Measurements from ENCODE around the gene LDB3. TPM values are rescaled to one million over a fixed set of nuclear protein-coding genes. Genes with fewer than 3 reads are reported as not detected.

Gene LDB3
- total RNA-seq, 2 donors from 2014 or later, result 0.66 to 0.78 TPM

DNA sequence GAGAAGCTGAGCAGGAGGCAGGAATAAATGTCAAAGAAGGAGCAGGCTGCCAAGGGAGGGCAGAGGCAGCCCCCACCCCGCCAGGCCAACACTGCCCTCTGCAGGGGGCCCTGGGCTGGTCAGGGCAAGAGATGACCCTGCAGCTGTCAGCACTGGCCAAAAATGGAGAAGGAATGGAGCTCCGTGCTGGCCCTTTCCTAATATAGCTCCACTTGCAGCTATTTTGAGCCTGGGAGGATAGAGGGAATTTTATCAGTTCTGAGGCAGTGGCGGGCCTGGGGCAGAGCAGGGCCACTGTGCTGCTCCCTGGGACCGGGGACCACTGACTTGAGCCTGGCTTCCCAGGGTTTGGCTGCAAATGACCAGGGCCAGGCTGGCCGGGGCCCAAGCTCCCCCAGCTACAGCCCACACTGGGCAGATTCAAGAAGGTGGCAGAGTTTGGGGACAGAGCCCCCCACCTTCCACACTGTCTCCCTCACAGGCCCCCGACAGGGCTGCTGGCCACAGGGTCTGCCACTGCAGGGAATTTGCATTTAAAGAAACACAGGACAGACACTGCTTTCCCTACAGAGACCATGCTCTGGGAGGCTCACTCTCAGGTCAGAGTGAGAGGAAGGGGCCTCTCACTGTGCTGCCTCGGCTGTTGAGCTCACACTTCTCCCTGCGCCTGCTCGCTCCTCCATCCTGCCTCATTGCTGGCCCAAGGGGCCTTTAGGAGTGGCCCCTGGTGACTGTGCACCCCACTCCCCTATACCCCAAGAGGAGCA, 16.2 kb downstream of the LDB3 start:
- 53 to 67% methylated on average over 9 of the region's 9 CpGs for WGBS, 2 donors
- ATAC-seq (no peak), DNase-seq (peak in 1 of 4 donors; percentile 25)
- Histone ChIP-seq H3K4me3 (no peak overlapping the region), H3K27ac (no peak overlapping the region), H3K4me1 (peaks cover 7% of the 10 kb centered on the region), H3K36me3 (replicated peaks in 1 of 2; ENCODE audit: insufficient read depth in 1 of 2, low read depth in 2 of 2) (no peaks in the 10 kb centered on the region), H3K27me3 (no peaks in the 10 kb centered on the region), H3K9me3 (no peaks in the 10 kb centered on the region)
- intact Hi-C loops (cut with DNase I), result no loop called here
- TF ChIP-seq, protein P1, sequence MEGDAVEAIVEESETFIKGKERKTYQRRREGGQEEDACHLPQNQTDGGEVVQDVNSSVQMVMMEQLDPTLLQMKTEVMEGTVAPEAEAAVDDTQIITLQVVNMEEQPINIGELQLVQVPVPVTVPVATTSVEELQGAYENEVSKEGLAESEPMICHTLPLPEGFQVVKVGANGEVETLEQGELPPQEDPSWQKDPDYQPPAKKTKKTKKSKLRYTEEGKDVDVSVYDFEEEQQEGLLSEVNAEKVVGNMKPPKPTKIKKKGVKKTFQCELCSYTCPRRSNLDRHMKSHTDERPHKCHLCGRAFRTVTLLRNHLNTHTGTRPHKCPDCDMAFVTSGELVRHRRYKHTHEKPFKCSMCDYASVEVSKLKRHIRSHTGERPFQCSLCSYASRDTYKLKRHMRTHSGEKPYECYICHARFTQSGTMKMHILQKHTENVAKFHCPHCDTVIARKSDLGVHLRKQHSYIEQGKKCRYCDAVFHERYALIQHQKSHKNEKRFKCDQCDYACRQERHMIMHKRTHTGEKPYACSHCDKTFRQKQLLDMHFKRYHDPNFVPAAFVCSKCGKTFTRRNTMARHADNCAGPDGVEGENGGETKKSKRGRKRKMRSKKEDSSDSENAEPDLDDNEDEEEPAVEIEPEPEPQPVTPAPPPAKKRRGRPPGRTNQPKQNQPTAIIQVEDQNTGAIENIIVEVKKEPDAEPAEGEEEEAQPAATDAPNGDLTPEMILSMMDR (IDR thresholded peaks at IDR 0.05), result peak in 2 of 7 experiments; percentile 4 to 40
- no peak for TF ChIP-seq POLR2A (IDR thresholded peaks at IDR 0.05)

DNA sequence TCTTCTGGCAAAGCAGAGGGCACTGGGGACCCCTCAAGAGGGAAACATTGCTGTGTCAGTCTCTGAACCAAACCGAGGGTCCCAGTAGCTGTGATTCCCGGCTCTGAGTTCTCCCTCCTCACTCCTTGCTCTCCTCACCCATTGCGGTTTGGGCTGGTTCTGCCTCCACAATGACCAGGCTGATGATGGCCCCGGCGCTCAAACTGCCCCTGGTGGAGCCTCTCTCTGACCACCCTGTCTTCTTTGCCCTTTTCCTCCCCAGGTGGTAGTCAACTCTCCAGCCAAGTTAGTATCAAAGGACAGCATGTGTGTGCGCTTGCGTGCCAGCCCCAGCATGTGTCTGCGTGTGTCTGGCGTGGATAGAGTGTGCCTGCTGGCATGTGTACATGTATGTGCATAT, 17.1 kb downstream of the LDB3 start:
- Histone ChIP-seq H3K27ac (no peak overlapping the region), H3K36me3 (replicated peaks in 1 of 2; ENCODE audit: insufficient read depth in 1 of 2, low read depth in 2 of 2) (no peaks in the 10 kb centered on the region), H3K9me3 (no peaks in the 10 kb centered on the region), H3K4me3 (no peak overlapping the region), H3K27me3 (no peaks in the 10 kb centered on the region), H3K4me1 (peaks cover 7% of the 10 kb centered on the region)
- ATAC-seq (no peak), DNase-seq (no peak)
- intact Hi-C loops (cut with DNase I), result no loop called here
- WGBS, 2 donors, result 80 to 93% methylated on average over 9 of the region's 9 CpGs
- TF ChIP-seq POLR2A (IDR thresholded peaks at IDR 0.05), result no peak
- TF ChIP-seq, protein P1 (IDR thresholded peaks at IDR 0.05), result no peak

DNA sequence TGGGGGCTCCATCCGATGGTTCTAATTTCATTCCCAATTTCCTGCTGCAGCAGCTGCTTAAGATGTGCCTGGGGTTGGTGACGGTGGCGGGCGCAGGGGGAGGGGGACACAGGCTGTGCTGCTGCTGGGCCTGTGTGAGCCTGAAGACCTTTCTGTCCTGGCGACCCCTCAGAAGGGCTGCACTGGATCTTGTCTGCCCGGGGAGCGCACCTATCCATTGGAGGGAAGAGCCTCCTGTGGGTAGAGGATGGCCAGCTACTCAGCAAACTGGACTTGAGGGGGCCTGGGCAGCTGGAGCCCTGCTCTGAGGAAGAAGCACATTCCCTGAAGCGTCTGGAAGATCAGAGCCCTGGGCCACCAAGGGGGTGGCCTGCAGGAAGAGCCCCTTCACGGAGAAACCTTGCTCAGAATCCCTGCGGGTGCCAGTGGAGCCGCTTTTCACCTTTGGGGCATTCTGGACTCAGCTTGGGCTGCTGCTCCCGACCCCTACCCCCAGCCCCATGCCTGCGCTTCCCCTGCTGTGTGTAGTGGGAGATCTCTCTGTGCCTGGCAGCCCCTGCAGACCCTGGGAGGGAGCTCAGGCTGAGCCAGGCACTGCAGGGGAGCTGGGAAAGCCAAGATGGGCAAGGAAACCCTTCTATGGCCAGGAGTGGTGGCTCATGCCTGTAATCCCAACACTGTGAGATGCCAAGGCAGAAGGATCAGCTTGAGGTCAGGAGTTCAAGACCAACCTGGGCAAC, 17.8 kb downstream of the LDB3 start:
- Histone ChIP-seq H3K36me3 (replicated peaks in 1 of 2; ENCODE audit: insufficient read depth in 1 of 2, low read depth in 2 of 2) (no peaks in the 10 kb centered on the region), H3K27ac (no peak overlapping the region), H3K4me1 (peaks cover 7% of the 10 kb centered on the region), H3K9me3 (no peaks in the 10 kb centered on the region), H3K27me3 (no peaks in the 10 kb centered on the region), H3K4me3 (no peak overlapping the region)
- no peak for DNase-seq
- TF ChIP-seq, protein P1 (IDR thresholded peaks at IDR 0.05), result no peak
- TF ChIP-seq POLR2A (IDR thresholded peaks at IDR 0.05), result no peak
- ATAC-seq, result no peak
- intact Hi-C loops (cut with DNase I), result no loop called here
- WGBS, 2 donors, result 72 to 74% methylated on average over 6 to 12 of the region's 13 CpGs

DNA sequence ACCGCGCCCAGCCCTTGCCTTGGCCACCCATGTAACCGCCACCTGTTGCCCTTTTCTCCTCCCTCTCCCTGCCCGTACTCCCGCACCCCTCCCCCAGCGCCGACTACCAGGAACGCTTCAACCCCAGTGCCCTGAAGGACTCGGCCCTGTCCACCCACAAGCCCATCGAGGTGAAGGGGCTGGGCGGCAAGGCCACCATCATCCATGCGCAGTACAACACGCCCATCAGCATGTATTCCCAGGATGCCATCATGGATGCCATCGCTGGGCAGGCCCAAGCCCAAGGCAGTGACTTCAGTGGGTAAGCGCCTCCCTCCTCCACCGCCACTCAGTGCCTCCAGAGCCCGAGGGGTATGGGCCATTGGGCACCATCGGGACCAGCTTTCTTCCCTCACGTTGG, 18.7 kb downstream of the LDB3 start:
- ATAC-seq, result no peak
- 77 to 84% methylated on average over 17 to 19 of the region's 19 CpGs for WGBS, 2 donors

More for the DNA sequence above, 18.7 kb downstream of the LDB3 start:
- DNase-seq, result no peak
- Histone ChIP-seq H3K9me3 (no peaks in the 10 kb centered on the region), H3K4me1 (peaks cover 7% of the 10 kb centered on the region), H3K4me3 (no peak overlapping the region), H3K27ac (no peak overlapping the region), H3K27me3 (no peaks in the 10 kb centered on the region), H3K36me3 (replicated peaks in 1 of 2; ENCODE audit: insufficient read depth in 1 of 2, low read depth in 2 of 2) (no peaks in the 10 kb centered on the region)
- TF ChIP-seq, protein P1 (IDR thresholded peaks at IDR 0.05), result no peak
- no peak for TF ChIP-seq POLR2A (IDR thresholded peaks at IDR 0.05)
- intact Hi-C loops (cut with DNase I), result no loop called here
